Endothelial cell of umbilical vein (primary cell): Measurements from ENCODE around the gene DGKD. TPM values are rescaled to one million over a fixed set of nuclear protein-coding genes. Genes with fewer than 3 reads are reported as not detected.

Source experiments
- BruUV-seq: library from RNA; stranded (reverse); fragments of 400-500 nt; replicated peaks from 2 replicates; lab custom pipeline; 2021; lab: Mats Ljungman, UMichigan
- CTCF ChIA-PET: fragments of 300-600, 350-600 bp; sonication (Branson Sonifier 250); formaldehyde crosslinking; loops from one replicate; lab custom pipeline; 2021; ENCODE audit warnings: antibody characterized with exemption, inconsistent platforms; lab: Charles Lee
- POLR2A ChIA-PET: fragments of 300-600, 350-600 bp; sonication (Branson Sonifier 250); formaldehyde crosslinking; loops from one replicate; lab custom pipeline; 2021; ENCODE audit warnings: antibody characterized with exemption, inconsistent platforms; lab: Charles Lee
- DNase-seq: peaks from one replicate; pipeline ENCODE4 v3.0.0-alpha.2; 2011; ENCODE audit warnings: low read depth, low spot score
- FAIRE-seq: peaks from 2 replicates; lab custom pipeline; 2011; peaks lifted over from hg19 to GRCh38; lab: Jason Lieb, UNC
- H2AFZ ChIP-seq: 2 replicates; pipeline ENCODE4 v1.6.0; 2012; ENCODE audit warnings: low read depth, low read length, control low read depth, inconsistent platforms
- H3K27ac ChIP-seq: 2 replicates; pipeline ENCODE4 v1.5.1; 2011; ENCODE audit warnings: low read depth, mild to moderate bottlenecking, control low read depth, low read length, moderate library complexity; ENCODE audit not compliant: insufficient read depth
- H3K27me3 ChIP-seq, 2 experiments: 2 replicates each; pipeline versions ENCODE4 v1.6.0 to v1.6.1; 2011; ENCODE audit warnings: low read length in 2 of 2, mixed read lengths in 1 of 2; ENCODE audit not compliant: control insufficient read depth in 2 of 2, insufficient read depth in 2 of 2
- H3K36me3 ChIP-seq, 2 experiments: 2 replicates in 1 of 2; 3 replicates in 1 of 2; pipeline ENCODE4 v1.5.1; 2011; ENCODE audit warnings: low read length in 2 of 2, mild to moderate bottlenecking in 1 of 2, moderate library complexity in 1 of 2; ENCODE audit not compliant: control insufficient read depth in 2 of 2, insufficient read depth in 2 of 2; ENCODE audit errors: extremely low read depth in 1 of 2
- H3K4me1 ChIP-seq: 3 replicates; pipeline ENCODE4 v1.5.1; 2011; ENCODE audit warnings: mild to moderate bottlenecking, low read length; ENCODE audit not compliant: control insufficient read depth, insufficient read depth; ENCODE audit errors: extremely low read depth
- H3K4me2 ChIP-seq: 2 replicates; pipeline ENCODE4 v1.6.1; 2011; ENCODE audit warnings: low read length, control low read depth, mixed read lengths; ENCODE audit not compliant: insufficient read depth
- H3K4me3 ChIP-seq, 3 experiments: fragments of 200-600 bp in 1 of 3; sonication (generic), shearing (Covaris generic) in 1 of 3; replicated peaks in 1 of 3; 2 replicates each; pipeline ENCODE4 v1.5.1; 2011 to 2016; ENCODE audit warnings: control low read depth in 3 of 3, low read length in 3 of 3, mild to moderate bottlenecking in 2 of 3, inconsistent platforms in 1 of 3, low read depth in 1 of 3, moderate library complexity in 1 of 3; ENCODE audit not compliant: insufficient read depth in 1 of 3
- H3K79me2 ChIP-seq: 2 replicates; pipeline ENCODE4 v1.6.0; 2012; ENCODE audit warnings: low read length, inconsistent platforms; ENCODE audit not compliant: control insufficient read depth, insufficient read depth
- H3K9ac ChIP-seq: replicated peaks from 2 replicates; pipeline ENCODE3; 2011; ENCODE audit warnings: low read length, control low read depth; ENCODE audit not compliant: insufficient read depth; ENCODE audit errors: extremely low read depth
- H3K9me1 ChIP-seq: replicated peaks from 3 replicates; pipeline ENCODE4 v1.6.0; 2011; ENCODE audit warnings: mild to moderate bottlenecking, low read length; ENCODE audit not compliant: control insufficient read depth, insufficient read depth; ENCODE audit errors: extremely low read depth
- H3K9me3 ChIP-seq: replicated peaks from 2 replicates; pipeline ENCODE4 v1.5.1; 2012; ENCODE audit warnings: low read length, inconsistent platforms; ENCODE audit not compliant: control insufficient read depth, insufficient read depth
- H4K20me1 ChIP-seq: replicated peaks from 2 replicates; pipeline ENCODE3; 2011; ENCODE audit warnings: mild to moderate bottlenecking, low read length; ENCODE audit not compliant: control insufficient read depth, insufficient read depth; ENCODE audit errors: extremely low read depth
- CTCF ChIP-seq, 2 donors: IDR thresholded peaks; 1 replicate in 1 of 2; 2 replicates in 1 of 2; pipeline ENCODE4 v1.5.1; 2011; ENCODE audit warnings: low read length in 2 of 2, mild to moderate bottlenecking in 2 of 2, moderate library complexity in 2 of 2, control low read depth in 1 of 2, inconsistent platforms in 1 of 2, low read depth in 1 of 2; ENCODE audit not compliant: insufficient read depth in 1 of 2; ENCODE audit errors: extremely low read depth in 1 of 2
- EZH2 ChIP-seq: IDR thresholded peaks from 2 replicates; pipeline ENCODE4 v1.6.1; 2012; ENCODE audit warnings: borderline replicate concordance, low read depth, mild to moderate bottlenecking, moderate library complexity, low read length, inconsistent platforms; ENCODE audit not compliant: severe bottlenecking
- GATA2 ChIP-seq: IDR thresholded peaks from 2 replicates; pipeline ENCODE4 v1.7.0; 2011; ENCODE audit warnings: low read depth, mild to moderate bottlenecking, moderate library complexity, mixed read lengths, low read length; ENCODE audit not compliant: insufficient read length, insufficient read depth
- MYC ChIP-seq: IDR thresholded peaks from one replicate; pipeline ENCODE4 v1.6.1; 2011; ENCODE audit warnings: mild to moderate bottlenecking, low read depth, low read length
- POLR2A ChIP-seq: IDR thresholded peaks from 2 replicates; pipeline ENCODE4 v1.6.1; 2012; ENCODE audit warnings: low read depth, mild to moderate bottlenecking, control low read depth, low read length
- POLR2AphosphoS5 ChIP-seq: IDR thresholded peaks from 2 replicates; pipeline ENCODE4 v1.6.1; 2012; ENCODE audit warnings: low read depth, mild to moderate bottlenecking, control low read depth, low read length, moderate library complexity; ENCODE audit not compliant: insufficient read depth
- dilution Hi-C: fragments of 300-500 bp; cut with MboI; formaldehyde crosslinking; loops from one replicate; pipeline ENCODE4 v1.15.0; 2019; ENCODE audit warnings: low sequenced_read_pairs; ENCODE audit not compliant: extremely low pct_ligation_motif_present
- intact Hi-C: fragments of 100-400 bp; cut with micrococcal nuclease; formaldehyde crosslinking; loops from one replicate; pipeline ENCODE4 v1.10.0; 2022
- polyA plus RNA-seq, 4 experiments: library from polyadenylated mRNA; depleted of rRNA in 3 of 4; stranded (reverse) in 3 of 4; unstranded in 1 of 4; fragments of >200 nt; gene quantifications; 2 replicates each; pipeline versions ENCODE4 v1.2.1 to v1.2.3, GENCODE V29; 2011 to 2012; ENCODE audit warnings: missing spikeins in 1 of 4
- total RNA-seq: library from RNA; stranded (reverse); gene quantifications from 2 replicates; pipeline ENCODE4 v1.2.3, GENCODE V29; 2021

The DGKD gene
- total and polyA plus RNA-seq, 2 donors (not counting 3 experiments of a cell fraction or from before 2014, with no cell fraction given): 10.8 to 36.6 TPM

- intact Hi-C loops (no loop called here), dilution Hi-C loops (no loop called here)
- Histone ChIP-seq H3K4me2 (no peak overlapping the region), H2AFZ (no peak overlapping the region), H3K4me1 (no peaks in the 10 kb centered on the region), H3K9me3 (no peaks in the 10 kb centered on the region), H3K4me3 (no peak overlapping the region), H3K27me3 (no peaks in the 10 kb centered on the region), H3K9ac (no peak overlapping the region), H3K36me3 (peaks cover 0 to 21% of the 10 kb centered on the region in 2 experiments), H4K20me1 (no peaks in the 10 kb centered on the region), H3K27ac (no peak overlapping the region), H3K79me2 (no peaks in the 10 kb centered on the region), H3K9me1 (no peaks in the 10 kb centered on the region)
- TF ChIP-seq MYC (no peak), EZH2 (no peak), CTCF (IDR thresholded peaks at IDR 0.05; ENCODE audit: extremely low read depth in 1 of 2, insufficient read depth in 1 of 2, low read depth in 1 of 2, low read length in 2 of 2) (no peak), POLR2A (no peak)
- FAIRE-seq (no peak), DNase-seq (no peak)
- ChIA-PET POLR2A (no interaction called here), CTCF (no interaction called here)
- no TSS peak for BruUV-seq
Observed at GRCh38 chr2:233462202-233462785, 108.0 kb downstream of the DGKD start.

DNA sequence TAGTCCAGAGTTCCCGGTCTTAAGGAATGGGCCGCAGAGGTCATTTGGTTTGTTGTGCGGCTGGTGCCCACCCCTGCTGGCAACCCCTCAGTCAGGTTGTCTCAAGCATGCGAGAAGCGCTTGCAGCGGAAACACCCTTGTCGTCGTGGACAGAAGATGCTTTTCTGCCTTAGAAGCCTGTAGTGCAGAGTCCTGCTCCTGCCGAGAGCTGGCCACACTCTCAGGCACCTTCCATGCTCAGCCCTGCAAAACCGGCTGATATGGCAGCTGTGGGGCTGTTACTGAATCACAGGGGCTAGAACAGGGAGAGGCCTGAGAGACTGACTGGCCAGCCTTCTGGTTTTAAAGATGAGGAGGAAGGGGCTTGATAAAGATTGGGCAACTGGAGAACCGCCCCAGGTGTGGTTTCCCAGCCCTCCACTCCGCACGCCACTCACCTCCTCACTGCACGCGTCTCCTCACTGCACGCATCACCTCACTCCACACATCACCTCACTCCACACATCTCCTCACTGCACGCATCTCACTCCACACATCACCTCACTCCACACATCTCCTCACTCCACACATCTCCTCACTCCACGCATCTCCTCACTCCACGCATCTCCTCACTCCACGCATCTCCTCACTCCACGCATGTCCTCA, 108.7 kb downstream of the DGKD start:
- Histone ChIP-seq H3K4me3 (no peak overlapping the region), H3K27ac (no peak overlapping the region), H3K9me1 (no peaks in the 10 kb centered on the region), H4K20me1 (no peaks in the 10 kb centered on the region), H2AFZ (no peak overlapping the region), H3K9ac (no peak overlapping the region), H3K4me2 (no peak overlapping the region), H3K27me3 (no peaks in the 10 kb centered on the region), H3K4me1 (no peaks in the 10 kb centered on the region), H3K79me2 (no peaks in the 10 kb centered on the region), H3K36me3 (peaks cover 0 to 19% of the 10 kb centered on the region in 2 experiments), H3K9me3 (no peaks in the 10 kb centered on the region)
- BruUV-seq: no TSS peak
- ChIA-PET CTCF (no interaction called here), POLR2A (no interaction called here)
- intact Hi-C loops (no loop called here), dilution Hi-C loops (no loop called here)
- no peak for FAIRE-seq
- TF ChIP-seq POLR2AphosphoS5 (no peak), GATA2 (no peak), CTCF (IDR thresholded peaks at IDR 0.05; ENCODE audit: extremely low read depth in 1 of 2, insufficient read depth in 1 of 2, low read depth in 1 of 2, low read length in 2 of 2) (no peak)
- DNase-seq: no peak
